GM18861 (cell line): Measurements from ENCODE around the gene TSPAN9.

Source experiments
- ATAC-seq: cut with Tn5 transposase; IDR thresholded peaks from one replicate; pipeline ENCODE4 v1.9.1; 2021; ENCODE audit not compliant: unreplicated experiment

The TSPAN9 gene

DNA sequence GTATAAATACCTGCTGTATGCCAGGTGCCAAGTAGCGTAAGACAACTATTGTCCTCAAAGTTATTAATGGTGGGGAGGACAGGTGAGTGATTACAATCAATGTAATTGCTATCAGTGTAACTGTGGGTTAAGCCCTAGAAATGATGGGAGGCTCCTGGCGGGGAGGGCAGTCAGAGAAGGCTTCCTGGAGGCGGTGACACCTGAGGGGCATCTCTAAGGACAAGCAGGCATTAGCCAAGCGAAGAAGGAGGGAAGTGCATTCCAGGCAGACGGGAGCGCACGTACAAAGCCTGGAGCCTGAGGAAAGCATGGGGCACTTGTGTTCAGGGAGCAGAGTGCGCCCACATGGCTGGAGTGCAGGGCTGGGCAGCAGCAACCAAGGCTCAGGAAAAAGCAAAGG is 230.9 kb downstream of the TSPAN9 start:
- no peak for ATAC-seq

DNA sequence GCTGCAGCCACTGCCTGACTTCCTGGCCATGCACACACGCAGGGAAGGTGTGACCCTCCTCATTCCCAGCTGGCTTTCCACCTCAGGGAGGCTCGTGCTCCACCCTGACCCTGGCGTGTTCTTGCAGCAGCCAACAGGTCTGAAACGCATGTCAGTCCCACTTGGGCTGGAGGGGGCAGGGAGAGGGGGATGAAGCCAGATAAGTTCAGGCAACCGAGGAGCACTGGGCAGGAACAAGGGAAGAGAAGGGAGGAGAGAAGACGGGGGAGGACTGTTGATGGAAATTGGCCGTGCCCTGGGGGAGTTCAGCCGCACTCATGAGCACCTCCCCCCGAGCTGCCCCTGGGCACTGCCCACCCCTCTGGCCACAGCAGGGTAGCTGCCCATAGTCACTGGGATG is 231.4 kb downstream of the TSPAN9 start:
- no peak for ATAC-seq

- no peak for ATAC-seq
These were observed 232.6 kb downstream of the TSPAN9 start for GRCh38 chr12:3309805-3310204.

GRCh38 chr12:3310271-3311026 is 233.3 kb downstream of the TSPAN9 start:
- no peak for ATAC-seq

DNA sequence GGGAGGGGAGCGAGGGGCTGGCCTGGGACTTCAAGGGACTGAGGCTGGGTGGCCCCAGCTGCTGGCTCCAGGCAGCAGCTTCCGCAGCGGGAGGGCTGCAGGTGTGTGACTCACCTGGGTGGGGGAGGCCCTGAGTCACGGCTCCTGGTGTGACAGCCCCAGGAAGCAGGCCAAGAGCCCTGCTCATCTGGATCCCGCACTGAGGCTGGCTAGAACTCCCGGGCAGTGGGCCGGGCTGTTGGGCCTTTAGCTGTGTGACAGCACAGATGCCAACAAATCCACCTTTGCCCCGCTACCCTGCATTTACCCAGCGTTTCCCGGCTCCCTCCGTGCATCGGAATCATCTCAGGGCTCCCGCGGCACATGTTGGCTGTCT is 233.8 kb downstream of the TSPAN9 start:
- ATAC-seq = no peak

- ATAC-seq = no peak
These were observed 234.4 kb downstream of the TSPAN9 start for GRCh38 chr12:3311491-3312103.

GRCh38 chr12:3313066-3313465 is 235.9 kb downstream of the TSPAN9 start:
- no peak for ATAC-seq

GRCh38 chr12:3313675-3314663 is 236.8 kb downstream of the TSPAN9 start:
- ATAC-seq = no peak

DNA sequence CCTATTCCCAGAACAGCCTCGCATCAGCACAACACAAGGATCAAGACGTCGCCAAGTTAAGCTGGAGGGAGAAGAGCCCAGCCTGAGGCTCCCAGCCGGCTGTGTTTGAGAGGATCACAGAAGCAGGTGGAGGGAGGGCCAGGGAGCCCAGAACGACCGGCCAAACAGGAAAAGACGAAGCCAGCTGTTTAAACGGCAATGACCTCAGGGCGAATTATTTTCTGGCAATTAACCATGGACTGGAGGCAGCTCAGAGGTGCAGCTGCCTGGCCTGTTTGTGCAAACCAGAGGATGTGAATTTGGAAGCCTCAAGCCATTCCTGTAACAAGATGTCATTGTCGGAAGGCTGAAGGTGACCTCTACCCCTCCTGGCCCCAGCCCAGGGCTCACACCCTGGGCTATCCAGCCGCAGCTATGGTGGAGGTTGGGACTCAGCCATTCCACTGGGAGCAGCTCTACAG is 238.1 kb downstream of the TSPAN9 start:
- ATAC-seq = no peak

DNA sequence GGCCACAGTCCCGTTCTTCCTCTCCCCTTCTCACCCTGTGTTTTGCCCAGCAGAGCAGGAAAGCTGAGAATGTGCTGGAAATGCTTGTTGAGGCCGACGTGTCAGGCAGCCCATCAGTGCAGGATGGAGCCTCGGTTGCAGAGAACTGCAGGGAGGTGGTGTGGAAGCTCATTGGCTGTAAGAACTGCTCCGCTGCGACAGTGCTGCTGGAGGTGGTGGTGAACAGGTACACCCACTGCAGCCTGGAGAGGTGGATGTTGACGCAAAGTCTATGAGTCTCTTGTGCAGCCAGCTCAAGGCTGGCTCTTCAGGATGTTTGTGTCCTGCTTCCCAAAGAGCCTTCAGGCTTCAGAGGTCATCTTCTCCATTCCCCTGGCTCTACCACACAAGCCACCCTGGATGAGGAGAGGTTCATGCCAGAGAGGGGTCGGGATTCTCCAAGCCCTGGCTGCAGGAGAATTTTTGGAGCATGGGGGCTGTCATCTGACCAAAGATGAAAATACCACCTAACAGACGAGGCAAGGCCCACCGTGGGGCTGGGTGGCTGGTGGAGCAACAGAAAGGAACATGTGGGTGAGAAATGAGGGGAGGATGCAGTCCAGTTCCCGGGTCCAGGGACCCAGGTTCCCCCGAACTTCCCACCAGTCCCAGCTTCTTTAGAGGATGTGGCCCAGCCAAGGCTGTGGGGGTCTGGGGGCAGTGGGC is 239.7 kb downstream of the TSPAN9 start:
- ATAC-seq = no peak

GRCh38 chr12:3317481-3317815 is 240.3 kb downstream of the TSPAN9 start:
- ATAC-seq = no peak

GRCh38 chr12:3317841-3318501 is 240.8 kb downstream of the TSPAN9 start:
- ATAC-seq = no peak

GRCh38 chr12:3319723-3320492 is 242.7 kb downstream of the TSPAN9 start:
- ATAC-seq = no peak

DNA sequence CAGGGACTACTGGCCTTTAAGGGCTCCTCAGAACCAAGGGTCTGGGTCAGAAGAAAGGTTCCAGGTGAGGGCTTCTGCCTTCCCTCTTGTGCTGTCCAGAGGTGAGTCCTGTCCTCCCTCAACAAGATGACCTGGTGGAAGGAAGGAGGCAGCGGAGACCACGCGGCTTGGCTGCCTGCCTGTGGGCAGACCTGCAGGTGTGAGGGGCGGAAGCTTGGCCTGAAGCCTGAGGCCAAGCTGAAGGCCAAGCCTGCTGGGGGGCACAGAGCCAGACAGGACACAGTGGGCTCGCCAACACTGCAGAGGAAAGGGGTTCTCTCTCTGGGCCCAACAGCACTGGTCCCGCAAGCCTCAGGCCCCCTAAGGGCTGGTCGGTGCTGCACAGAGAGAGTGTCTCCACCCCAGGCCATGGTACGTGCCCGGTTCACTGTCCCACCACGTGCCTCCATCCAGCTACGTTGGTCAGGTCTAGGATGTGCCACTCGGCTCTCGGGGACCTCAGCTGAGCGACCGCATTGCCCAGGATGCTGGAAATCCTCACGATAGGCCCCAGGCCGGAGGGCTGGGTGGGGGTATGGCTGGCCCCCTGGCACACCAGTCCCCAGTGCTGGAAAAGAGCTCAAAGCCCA is 243.8 kb downstream of the TSPAN9 start:
- ATAC-seq = no peak

DNA sequence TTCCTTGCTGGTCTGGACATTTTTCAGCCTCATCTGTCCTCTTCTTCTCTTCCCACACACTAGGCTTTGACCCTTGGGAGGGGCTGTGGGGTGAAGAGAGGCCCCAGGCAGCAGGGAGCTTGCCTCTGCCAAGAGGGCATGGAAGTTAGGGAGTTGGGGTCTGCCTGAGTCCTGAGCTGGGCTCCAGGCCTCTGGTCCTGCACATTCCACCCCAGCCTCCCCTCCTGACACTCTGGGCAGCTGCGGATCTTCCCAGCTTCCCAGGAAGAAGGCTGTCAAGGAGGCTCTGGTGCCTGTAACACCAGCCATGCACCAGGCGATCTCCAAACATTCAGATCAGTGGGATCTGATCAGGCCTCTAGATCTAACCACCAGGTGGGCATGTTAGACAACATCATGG is 244.7 kb downstream of the TSPAN9 start:
- ATAC-seq = no peak

- ATAC-seq = no peak
These were observed 246.0 kb downstream of the TSPAN9 start for GRCh38 chr12:3323002-3323685.

GRCh38 chr12:3325736-3326135 is 248.6 kb downstream of the TSPAN9 start:
- ATAC-seq = no peak

DNA sequence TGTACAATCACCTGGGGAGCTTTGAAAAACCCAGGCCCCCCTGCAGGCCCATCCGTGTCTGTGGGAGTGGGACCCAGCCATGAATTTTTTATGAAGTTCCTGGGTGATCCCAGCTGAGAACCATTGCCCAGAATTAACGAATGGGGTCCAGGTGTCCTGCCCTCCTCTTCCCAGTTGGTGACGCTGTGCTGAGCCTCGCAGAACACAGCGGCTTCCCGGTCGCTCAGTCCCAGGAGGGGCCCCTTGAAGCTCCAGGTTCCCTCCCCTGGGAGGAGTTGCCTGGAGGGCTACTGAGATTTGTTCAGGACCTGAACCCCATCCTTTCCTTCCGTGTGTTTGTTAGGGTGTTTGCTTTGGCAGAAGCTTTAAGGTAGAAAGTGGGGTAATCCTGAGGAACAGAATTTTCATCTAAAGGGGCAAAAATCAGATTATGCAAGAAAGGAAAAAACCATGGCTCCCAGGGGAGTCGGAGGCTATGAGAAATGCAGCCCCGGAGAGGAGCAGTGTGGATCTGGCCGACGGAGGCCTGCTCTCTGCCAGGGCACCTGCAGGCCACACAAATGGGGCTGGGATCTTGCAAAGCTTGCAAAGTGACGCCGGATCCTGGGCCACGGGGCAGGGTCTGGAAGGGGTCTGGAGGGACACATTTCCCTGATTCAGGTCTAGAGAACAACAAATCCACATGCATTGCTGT is 249.1 kb downstream of the TSPAN9 start:
- ATAC-seq = no peak
